CD4-positive, alpha-beta T cell treated with Interleukin-12 subunit alpha and Interleukin-12 subunit beta, for 1 hour (primary cell): ENCODE measurements around the gene MLEC.

ENCODE experiments used
- DNase-seq: peaks from one replicate; pipeline ENCODE4 v3.0.0-alpha.2; 2020

The MLEC gene, protein sequence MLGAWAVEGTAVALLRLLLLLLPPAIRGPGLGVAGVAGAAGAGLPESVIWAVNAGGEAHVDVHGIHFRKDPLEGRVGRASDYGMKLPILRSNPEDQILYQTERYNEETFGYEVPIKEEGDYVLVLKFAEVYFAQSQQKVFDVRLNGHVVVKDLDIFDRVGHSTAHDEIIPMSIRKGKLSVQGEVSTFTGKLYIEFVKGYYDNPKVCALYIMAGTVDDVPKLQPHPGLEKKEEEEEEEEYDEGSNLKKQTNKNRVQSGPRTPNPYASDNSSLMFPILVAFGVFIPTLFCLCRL

DNA sequence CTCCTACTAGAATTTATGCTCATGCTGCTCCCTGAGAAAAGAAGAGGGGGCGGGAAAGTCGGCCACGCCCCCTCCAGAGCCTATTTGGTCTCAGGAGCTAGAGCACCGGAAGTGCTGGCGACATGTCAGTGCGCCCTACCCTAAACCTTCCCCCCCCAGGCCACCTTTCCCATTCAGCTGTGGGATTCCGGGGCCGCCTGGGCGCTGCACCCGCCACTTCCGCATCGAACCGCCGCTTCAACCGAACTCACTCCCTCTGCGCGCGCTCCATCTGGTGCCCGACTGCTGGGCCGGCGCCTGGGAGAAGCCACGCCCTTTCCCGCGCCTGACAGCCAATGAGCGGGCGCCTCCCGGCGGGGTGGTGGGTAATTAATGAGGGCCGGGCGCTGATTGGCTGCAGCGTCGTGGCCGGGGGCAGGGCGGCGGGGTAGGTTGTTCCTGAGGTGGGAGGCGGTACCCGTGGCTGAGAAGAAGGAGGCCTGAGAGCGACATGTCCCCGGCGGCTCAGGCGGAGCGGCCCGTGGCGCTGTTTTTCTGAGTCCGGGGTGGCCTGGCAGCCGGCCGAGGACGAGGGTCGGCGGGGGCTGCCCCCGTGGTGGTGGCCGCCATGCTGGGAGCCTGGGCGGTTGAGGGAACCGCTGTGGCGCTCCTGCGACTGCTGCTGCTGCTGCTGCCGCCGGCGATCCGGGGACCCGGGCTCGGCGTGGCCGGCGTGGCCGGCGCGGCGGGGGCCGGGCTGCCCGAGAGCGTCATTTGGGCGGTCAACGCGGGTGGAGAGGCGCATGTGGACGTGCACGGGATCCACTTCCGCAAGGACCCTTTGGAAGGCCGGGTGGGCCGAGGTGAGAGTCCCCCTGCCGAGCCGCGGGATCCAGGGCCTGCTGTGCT, at the start of gene MLEC:
MLEC (plus strand) TSS at position 460 of the 888 bp plus-strand sequence; CDS start at position 608, 148 bp downstream.
- DNase-seq = peak; percentile 99

DNA sequence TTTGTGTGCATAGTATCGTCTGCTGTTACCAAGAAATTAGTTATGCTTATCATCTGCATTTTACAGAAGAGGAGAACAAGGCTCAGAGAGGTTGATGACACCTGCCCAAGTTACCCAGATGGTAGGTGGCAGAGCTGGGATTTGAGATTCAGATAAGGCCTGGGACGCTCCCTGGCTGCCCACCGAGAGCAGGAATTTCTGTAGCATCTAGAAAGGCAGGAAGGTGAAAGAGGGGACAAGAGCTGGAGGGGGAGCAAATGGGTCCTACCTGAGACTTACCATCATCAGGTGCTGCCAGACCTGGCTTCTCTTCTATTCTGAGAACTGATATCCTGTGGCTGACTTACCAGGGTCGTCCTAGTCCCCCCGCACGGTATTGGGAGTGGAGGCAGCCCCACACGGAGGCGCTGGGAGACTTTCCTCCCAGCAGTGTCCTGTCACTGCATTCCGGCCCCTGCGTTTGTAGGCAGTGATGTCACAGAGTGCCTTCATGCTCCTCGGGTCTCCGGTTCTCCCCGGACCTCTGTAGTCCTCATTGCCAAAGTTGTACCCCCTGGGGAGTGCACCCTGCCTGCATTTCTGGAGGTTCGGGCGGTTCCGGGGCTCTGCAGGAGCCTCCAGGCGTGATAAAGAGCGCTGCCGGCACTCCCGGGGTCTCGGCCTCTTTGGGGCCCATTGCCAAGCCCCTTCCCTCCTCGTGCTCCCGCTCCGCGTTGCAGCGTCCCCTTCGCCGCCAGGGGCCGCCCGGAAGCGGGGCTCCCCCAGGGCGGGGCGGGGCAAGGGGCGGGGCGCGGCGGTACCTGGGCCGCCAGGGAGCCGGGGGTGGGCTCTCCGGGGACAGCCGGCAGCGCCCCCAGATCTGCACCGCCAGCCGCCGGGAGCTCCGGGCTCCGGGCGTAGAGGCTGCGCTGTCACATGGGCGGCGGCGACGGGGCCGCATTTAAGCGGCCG, 46.9 kb upstream of the MLEC start, which contains the start of gene CABP1:
CABP1 (plus strand) TSS at position 856 of the 951 bp plus-strand sequence; CDS start at position 916, 60 bp downstream.
- DNase-seq = peak; percentile 68

DNA sequence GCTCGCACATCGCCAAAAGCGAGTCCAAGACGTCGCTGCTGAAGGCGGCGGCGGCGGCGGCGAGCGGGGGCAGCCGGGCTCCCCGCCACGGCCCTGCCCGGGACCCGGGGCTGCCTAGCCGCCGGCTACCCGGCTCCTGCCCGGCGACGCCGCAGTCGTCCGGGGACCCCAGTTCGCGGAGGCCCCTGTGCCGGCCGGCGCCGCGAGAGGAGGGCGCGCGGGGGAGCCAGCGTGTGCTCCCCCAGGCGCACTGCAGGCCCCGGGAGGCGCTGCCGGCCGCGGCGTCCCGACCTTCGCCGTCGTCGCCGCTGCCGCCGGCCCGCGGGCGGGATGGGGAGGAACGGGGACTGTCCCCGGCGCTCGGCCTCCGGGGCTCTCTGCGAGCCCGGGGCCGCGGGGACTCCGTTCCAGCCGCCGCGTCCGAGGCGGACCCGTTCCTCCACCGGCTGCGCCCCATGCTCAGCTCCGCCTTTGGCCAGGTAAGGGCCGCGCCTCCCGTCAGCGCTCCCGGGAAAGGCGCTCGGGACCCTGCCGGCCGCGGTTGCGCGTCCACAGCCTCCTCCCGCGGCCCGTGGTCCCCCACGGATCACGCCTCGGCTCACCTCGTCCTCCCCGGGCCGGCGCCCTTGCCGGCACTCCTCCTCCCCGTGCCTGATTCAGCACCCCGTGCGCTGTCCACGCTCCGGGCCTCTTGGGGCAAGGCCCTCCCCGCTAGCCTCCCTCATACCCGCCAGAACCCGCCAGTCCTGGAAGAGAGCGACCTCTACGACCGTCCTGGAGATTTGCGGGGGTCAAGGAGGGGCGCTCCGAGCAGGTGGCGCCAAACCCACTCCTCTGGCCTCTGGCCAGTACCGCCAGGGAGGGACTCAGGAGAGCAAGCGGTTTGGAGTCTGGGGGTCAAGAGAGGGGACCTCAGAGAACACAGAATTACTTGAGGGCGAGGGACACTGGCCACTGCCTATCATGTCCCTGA, 45.8 kb upstream of the MLEC start:
- peak; percentile 51 for DNase-seq

DNA sequence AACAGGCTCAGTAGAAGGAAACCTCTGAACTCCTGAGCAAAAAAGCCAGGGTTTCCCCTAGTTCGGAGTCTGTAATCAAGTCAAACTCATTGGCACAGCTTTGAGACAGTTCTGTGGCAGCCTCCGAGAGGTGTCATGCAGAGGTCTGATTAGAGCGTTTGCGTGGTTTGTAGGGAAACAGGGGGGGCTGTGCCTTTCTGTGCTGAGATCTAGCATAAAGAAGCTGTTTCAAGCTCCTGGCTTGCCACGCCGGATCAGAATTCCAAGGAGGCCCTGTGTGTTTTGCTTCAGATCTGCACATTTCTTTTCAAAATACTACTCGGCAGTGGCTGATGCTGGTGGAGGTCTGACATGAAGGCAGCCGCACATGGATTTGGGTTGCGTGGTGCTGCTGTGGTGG, 44.8 kb upstream of the MLEC start:
- no peak for DNase-seq

DNA sequence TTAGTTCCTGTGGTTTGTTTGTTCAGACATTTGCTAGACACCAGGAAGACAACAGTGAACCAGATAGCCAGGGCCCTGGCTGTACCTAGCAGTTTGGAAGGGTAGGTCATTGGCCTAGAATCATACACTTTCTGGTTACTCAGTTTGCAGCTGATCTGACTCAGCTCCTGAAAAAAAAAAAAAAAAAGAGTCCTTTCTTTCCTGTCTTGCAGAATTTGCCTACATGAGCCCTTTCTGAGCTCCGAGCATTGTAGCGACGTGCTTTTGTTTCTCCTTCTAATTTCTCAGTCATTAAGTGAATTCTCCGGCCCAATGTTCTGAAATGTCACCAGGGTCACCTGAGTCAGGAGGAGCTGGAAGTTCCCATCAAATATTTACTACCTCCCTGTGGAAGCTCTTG, 44.1 kb upstream of the MLEC start:
- no peak for DNase-seq

DNA sequence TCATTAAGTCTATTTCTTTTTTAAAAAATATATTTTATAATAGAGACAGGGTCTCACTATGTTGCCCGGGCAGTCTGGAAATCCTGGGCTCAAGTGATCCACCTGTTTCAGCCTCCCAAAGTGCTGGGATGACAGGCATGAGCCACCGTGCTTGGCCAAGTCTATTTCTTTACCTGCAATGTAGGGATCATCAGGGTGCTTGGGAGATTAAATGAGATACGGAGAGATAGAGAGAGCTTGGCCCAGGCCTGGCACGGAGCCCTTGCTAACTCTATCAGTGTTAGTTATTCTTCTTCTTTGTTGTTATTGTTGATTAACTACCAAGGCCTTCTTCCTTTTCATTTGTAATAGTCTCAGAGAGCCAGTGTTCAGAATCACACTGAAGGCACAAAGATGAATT, 43.4 kb upstream of the MLEC start:
- no peak for DNase-seq

DNA sequence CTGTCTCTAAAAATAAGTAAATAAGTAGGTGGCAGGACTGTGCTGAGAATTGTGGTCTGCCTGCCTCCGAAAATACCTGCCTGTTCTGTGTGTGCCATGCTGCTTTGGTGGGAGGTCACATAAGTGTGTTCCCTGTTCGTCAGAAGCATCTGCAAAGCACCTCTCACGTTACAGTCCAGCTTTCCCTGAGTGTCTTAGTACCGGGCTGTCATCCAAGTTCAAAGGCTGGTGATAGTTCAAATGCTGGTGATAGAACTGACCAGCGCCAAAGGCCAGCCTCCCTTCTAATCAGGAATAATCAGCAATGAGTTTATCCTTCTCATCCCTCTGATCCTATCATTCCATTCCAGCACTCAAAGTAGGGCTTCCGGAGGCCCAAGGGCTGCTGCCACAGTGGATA, 40.9 kb upstream of the MLEC start:
- no peak for DNase-seq

DNA sequence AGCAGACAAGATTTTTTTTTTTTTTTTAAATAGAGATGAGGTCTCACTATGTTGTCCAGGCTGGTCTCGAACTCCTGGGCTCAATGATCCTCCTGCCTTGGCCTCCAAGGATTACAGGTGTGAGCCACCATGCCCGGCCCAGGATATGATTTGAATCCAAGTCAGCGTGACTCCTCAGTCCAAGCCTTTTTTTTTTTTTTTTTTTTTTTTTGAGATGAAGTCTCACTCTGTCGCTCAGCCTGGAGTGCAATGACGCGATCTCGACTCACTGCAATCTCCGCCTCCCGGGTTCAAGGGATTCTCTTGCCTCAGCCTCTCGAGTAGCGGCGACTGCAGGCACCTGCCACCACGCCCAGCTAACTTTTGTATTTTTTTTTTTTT, 39.6 kb upstream of the MLEC start:
- no peak for DNase-seq

DNA sequence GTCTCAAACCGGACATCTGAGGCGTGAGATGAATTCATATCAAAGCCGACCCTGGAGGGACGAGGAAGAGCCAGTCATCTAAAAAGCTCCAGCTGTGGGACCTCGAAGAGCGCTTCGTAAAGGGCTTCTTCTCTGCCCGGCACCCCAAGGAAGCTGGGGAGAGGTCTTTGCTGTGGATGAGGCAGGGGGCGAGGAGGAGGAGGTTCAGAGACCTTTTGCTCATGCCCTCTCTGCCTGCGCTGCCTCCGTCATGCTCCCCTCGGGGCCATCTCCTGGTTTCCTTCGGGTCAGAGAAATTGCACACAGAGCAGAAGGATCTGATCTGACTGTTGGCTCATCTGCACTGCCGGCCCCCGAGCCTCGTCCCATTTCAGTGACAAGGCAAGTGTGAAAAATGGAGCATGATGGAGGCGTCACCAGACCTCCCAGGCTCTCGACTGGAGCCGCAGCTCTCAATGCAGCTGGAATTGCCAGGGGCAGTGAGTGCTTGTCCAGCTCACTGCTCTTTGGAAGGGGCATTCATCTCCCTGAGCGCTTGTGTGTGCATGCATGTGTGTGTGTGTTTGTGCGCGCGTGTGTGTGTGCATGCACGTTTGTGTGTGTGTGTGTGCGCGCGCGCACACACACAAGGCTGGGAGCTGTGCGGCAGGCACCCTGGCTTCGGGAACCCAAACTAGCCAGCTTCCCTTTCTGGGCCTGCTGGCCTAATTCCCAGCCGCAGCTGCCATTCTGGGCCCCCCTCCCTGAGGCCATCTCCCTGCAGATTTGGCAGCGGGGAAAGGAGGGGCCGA, 37.3 kb upstream of the MLEC start:
- DNase-seq = no peak

DNA sequence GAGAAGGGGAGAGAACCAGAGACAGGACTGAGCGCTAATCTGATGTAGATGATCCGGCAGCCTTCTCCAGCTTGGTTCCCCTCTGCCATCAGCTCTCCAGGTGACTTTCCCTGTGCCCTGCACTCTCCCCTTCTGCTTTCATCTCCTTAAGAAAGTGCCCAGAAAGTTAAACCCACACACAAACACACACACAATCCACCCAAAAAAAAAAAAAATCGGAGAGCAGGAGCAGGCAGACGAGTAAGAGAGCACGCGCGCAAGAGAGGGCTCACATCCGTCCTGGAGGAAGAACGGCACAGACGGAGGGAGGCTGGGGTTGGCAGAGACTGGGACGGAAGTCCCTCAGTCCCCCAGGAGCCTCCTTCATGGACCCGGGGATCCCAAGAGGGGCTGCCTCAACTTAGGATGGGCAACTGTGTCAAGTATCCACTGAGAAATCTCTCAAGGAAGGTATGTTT, 36.7 kb upstream of the MLEC start:
- no peak for DNase-seq

DNA sequence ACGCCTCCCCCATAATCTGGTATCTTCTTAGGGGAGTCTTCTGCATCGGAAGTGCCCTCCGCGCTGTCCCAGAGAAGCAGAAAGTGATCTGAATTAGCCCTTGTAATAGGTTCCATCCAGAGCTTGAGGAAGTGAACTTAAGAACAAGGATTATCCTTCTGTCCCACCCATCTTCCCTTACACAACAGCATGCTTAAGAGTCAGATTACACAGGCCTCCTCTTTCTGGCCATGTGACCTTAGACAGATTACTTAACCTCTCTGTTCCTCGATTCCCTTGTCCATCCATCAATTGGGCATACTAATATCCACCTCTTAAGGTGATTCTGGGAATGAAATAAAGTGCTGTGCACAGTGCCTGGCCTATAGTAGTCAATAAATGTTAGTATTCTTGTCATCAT, 35.1 kb upstream of the MLEC start:
- DNase-seq = no peak

DNA sequence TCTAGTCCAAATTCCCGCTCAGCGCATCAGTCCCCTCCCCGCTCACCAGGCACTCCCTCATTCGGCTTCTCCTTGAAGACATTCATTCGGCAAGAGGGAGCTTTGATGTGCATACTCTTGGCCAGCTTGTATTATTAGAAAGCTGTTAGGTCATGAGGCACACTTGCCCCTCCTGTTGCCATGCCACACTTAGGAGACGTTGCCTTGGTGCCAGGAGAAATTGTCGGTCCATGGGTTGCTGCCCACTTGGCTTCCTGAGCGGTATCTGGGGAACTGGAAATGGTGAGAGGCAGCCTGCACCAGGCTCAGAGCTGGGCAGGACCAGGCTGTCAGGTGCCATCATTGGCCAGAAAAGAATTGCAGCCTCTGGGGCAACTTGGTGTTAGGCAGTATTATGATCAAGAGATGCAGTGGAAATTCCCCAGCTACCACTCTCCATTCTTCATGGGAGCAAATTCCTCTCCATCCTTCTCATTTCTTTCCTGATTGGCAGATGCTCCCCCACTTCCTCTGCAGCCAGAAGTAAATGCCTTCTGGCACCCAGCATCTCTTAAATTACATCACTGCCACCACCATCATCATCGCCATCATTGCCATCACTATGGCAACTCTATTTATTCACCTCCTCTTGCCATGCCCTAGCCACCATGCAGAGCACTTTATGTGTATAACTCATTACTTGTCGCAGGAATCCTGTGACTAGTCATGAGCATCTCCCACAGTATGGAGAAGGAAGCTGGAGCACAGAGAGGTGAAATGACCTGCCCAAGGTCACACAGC, 34.1 kb upstream of the MLEC start:
- no peak for DNase-seq

DNA sequence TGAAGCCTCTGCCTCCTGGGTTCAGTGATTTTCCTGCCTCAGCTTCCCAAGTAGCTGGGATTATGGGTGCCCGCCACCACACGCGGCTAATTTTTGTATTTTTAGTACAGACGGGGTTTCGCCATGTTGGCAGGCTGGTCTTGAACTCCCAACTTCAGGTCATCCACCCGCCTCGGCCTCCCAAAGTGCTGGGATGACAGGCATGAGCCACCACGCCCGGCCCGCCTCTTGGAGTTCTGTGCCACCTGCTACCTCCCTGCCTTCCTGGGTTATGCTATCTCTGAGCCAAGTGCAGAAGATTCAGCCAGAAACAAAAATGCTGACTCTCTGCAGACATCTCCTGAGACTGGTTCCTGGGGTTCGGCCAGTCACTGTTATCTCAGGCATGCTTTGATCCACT, 33.3 kb upstream of the MLEC start:
- DNase-seq = no peak

DNA sequence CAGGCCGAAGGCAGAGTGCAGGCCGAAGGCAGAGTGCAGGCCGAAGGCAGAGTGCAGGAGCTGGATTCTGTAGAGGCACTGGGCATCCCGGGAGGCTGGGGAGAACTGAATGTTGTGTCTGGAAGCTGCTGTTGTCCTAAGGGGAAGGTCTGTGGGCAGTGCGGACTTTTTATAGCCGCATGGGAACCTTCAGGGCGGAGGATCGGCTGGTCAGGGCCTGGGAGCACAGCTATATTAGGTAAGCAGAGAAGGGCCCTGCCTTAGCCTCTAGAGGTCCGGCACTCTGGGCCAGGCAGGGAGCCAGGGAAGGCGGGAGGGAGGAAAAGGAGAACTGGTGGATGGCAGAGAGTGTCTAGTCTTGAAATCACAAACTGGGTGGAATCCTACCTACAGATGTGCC, 32.3 kb upstream of the MLEC start:
- DNase-seq = no peak

DNA sequence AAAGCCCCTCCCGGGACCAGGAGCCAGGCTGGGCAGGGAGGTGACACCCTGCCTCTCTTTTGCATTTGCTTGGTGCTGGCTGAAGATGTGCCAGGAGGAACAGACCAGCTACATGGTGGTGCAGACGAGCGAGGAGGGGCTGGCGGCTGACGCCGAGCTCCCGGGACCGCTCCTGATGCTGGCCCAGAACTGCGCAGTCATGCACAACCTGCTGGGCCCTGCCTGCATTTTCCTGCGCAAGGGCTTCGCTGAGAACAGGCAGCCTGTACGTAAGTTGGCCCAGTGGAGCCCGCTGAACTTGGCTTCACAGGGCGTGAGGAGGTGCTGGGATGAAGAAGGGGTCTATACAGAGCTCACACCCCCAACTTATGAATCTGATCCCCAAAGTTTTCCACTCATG, 30.9 kb upstream of the MLEC start:
- no peak for DNase-seq

DNA sequence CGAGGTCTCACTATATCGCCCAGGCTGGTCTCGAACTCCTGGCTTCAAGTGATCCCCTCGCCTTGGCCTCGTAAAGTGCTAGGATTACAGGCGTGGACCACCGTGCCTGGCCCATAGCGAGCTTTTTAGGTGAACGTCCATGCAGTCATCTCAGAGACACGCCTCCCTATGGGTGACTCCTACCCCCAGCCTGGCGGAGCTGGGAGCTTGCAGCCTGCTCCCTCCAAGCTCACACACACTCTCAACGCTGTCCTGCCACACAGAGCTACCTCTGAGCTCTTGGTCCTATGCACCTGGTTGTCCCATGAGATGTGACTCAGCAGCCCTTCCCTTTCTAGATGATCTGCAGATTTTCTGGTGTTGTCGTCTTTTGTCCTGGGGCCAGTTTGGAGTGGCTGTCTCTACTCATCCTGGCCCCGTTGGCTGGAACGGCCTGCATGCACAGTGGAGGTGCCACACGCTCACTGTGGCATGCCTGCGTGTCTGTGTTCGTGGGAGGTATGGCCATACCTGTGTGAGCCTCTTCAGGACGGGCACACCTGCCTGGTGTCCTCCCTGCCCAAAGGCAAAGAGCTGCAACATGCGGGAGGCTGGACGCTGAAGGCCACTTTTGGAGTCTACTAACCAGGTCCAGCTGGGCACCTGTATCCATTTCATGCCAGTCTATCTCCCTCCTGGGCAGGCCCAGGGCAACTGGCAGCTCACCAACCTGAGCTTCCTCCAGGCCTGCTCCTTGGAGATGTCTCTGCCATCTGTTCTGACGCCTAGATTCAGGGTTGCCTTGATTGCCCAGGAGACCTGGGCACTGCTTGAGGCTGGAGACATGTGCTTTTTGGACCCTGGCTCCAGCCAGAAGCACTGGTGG, 28.4 kb upstream of the MLEC start:
- DNase-seq = no peak

DNA sequence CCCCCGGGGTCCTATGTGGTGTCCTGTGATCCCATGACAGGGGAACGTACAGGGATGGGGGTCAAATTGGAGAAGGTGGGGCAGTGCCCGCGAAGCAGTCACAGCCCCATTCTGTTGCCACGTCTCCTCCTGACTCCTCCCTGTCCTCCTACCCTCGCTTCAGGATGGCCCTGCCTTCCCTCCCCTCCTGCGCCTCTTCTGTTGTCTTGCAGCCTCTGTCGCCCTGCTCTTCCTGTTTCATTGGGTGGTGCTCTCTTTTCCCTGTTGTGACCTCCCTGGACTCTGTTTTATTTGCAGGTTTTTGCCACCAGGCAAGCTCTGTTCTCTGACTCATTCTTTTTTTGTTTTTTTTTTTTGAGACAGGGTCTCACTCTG, 27.8 kb upstream of the MLEC start:
- DNase-seq = no peak

DNA sequence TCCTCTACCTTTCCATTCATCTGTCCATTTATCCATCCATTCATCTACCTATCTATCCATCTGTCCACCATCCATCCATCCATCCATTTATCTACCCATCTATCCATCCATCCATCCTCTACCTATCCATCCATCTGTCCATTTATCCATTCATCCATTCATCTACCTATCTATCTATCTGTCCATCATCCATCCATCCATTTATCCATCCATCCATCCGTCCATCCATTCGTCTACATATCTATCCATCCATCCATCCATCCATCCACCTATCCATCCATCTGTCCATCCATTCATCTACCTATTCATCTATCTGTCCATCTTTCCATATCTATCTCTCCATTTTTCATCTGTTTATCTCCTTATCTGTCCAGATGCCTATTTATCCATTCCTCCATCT, 25.5 kb upstream of the MLEC start:
- DNase-seq = no peak

DNA sequence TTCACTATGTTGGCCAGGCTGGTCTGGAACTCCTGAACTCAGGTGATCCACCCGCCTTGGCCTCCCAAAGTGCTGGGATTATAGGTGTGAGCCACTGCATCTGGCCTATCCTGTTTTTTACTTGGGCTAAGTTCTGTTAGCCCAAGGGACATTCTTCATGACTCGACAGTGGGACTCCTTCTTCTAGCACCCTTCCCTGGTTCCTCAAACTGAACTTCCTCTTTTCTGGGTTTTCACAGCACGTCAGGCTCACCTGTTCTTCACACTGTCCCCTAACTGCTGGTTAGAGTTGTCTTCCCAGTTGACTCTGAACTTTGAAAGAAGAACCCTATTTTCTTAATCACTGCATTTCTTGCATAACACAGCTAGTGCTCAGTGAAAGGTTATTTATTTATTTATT, 24.1 kb upstream of the MLEC start:
- DNase-seq = no peak
